ENCODE results near the gene CCDC190.
"Not testable (repeated sequence)": the region's sequence is repeated elsewhere in the genome, so short reads cannot be mapped to it uniquely, and the experiment has no call there.

Gene CCDC190

GRCh38 chr1:162899422-162900146, 38.6 kb upstream of the CCDC190 start:
- Histone ChIP-seq H3K27me3 (replicated peaks; ENCODE audit: control insufficient read depth, insufficient read depth, low read length) (no peaks in the 10 kb centered on the region), H3K36me3 (ENCODE audit: control insufficient read depth, insufficient read depth, low read length, severe bottlenecking) (no peaks in the 10 kb centered on the region), H3K9ac (ENCODE audit: low read length) (peak overlapping the region; percentile 0), H3K9me3 (ENCODE audit: control insufficient read depth, low read length) (no peaks in the 10 kb centered on the region), H3K4me1 (ENCODE audit: control insufficient read depth, insufficient read depth, low read length) (peaks cover 21% of the 10 kb centered on the region), H3K4me3 (ENCODE audit: low read length) (peak overlapping the region; percentile 0)
- DNase-seq (ENCODE audit: low read depth) = peak; percentile 63

DNA sequence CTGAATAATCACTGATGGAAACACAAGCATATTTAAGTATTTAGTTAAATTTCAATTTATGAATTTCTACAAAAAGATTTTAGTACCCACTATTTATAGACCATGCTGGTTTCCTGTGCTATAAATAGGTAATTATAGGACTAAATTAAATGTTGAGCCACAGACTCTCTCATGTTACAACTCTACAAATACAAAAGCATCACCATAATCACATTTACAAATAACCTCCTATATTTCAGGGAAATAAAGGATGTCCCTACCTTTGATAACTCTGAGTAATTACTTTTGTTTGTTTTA, 32.6 kb upstream of the CCDC190 start:
- H3K9ac ChIP-seq (ENCODE audit: low read length) = no peak overlapping the region
- peaks cover 14% of the 10 kb centered on the region for H3K4me1 ChIP-seq (ENCODE audit: control insufficient read depth, insufficient read depth, low read length)
- no peak for DNase-seq (ENCODE audit: low read depth)
- no peaks in the 10 kb centered on the region for H3K36me3 ChIP-seq (ENCODE audit: control insufficient read depth, insufficient read depth, low read length, severe bottlenecking)
- no peaks in the 10 kb centered on the region for H3K27me3 ChIP-seq (replicated peaks; ENCODE audit: control insufficient read depth, insufficient read depth, low read length)
- no peaks in the 10 kb centered on the region for H3K9me3 ChIP-seq (ENCODE audit: control insufficient read depth, low read length)
- no peak overlapping the region for H3K4me3 ChIP-seq (ENCODE audit: low read length)

GRCh38 chr1:162892906-162893611, 32.1 kb upstream of the CCDC190 start:
- H3K4me3 ChIP-seq (ENCODE audit: low read length) = peak overlapping the region; percentile 18
- H3K36me3 ChIP-seq (ENCODE audit: control insufficient read depth, insufficient read depth, low read length, severe bottlenecking) = no peaks in the 10 kb centered on the region
- no peaks in the 10 kb centered on the region for H3K27me3 ChIP-seq (replicated peaks; ENCODE audit: control insufficient read depth, insufficient read depth, low read length)
- H3K9me3 ChIP-seq (ENCODE audit: control insufficient read depth, low read length) = no peaks in the 10 kb centered on the region
- peaks cover 14% of the 10 kb centered on the region for H3K4me1 ChIP-seq (ENCODE audit: control insufficient read depth, insufficient read depth, low read length)
- DNase-seq (ENCODE audit: low read depth) = peak; percentile 46
- no peak overlapping the region for H3K9ac ChIP-seq (ENCODE audit: low read length)

GRCh38 chr1:162889989-162890388, 29.0 kb upstream of the CCDC190 start:
- H3K4me3 ChIP-seq (ENCODE audit: low read length) = no peak overlapping the region
- no peak for DNase-seq (ENCODE audit: low read depth)
- H3K9ac ChIP-seq (ENCODE audit: low read length) = no peak overlapping the region
- peaks cover 14% of the 10 kb centered on the region for H3K4me1 ChIP-seq (ENCODE audit: control insufficient read depth, insufficient read depth, low read length)
- H3K27me3 ChIP-seq (replicated peaks; ENCODE audit: control insufficient read depth, insufficient read depth, low read length) = no peaks in the 10 kb centered on the region
- no peaks in the 10 kb centered on the region for H3K9me3 ChIP-seq (ENCODE audit: control insufficient read depth, low read length)
- no peaks in the 10 kb centered on the region for H3K36me3 ChIP-seq (ENCODE audit: control insufficient read depth, insufficient read depth, low read length, severe bottlenecking)

DNA sequence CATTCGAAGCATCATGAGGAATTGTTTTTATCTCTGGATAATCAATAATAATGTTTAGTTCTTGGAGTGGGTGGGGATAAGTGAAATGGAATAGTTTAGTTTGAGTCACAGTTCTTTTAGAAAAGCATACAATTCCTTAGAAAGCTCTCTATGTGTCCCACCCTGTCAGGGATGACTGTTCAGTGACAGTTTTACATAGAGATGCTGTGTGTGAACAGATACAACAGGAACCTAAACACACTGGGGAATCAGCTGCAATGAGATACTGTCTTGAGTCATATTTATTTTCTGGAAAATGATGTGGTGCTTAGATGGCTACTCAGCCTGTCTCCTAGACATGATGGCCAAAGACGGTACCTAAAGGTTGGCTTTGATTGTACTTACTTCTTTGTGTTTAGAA, 25.7 kb upstream of the CCDC190 start:
- no peak overlapping the region for H3K4me3 ChIP-seq (ENCODE audit: low read length)
- H3K36me3 ChIP-seq (ENCODE audit: control insufficient read depth, insufficient read depth, low read length, severe bottlenecking) = no peaks in the 10 kb centered on the region
- H3K9ac ChIP-seq (ENCODE audit: low read length) = no peak overlapping the region
- no peaks in the 10 kb centered on the region for H3K27me3 ChIP-seq (replicated peaks; ENCODE audit: control insufficient read depth, insufficient read depth, low read length)
- no peaks in the 10 kb centered on the region for H3K9me3 ChIP-seq (ENCODE audit: control insufficient read depth, low read length)
- H3K4me1 ChIP-seq (ENCODE audit: control insufficient read depth, insufficient read depth, low read length) = peaks cover 10% of the 10 kb centered on the region
- no peak for DNase-seq (ENCODE audit: low read depth)

GRCh38 chr1:162885265-162885664, 24.3 kb upstream of the CCDC190 start:
- H3K9me3 ChIP-seq (ENCODE audit: control insufficient read depth, low read length) = no peaks in the 10 kb centered on the region
- no peaks in the 10 kb centered on the region for H3K36me3 ChIP-seq (ENCODE audit: control insufficient read depth, insufficient read depth, low read length, severe bottlenecking)
- no peaks in the 10 kb centered on the region for H3K27me3 ChIP-seq (replicated peaks; ENCODE audit: control insufficient read depth, insufficient read depth, low read length)
- no peak overlapping the region for H3K9ac ChIP-seq (ENCODE audit: low read length)
- peaks cover 10% of the 10 kb centered on the region for H3K4me1 ChIP-seq (ENCODE audit: control insufficient read depth, insufficient read depth, low read length)
- no peak for DNase-seq (ENCODE audit: low read depth)
- no peak overlapping the region for H3K4me3 ChIP-seq (ENCODE audit: low read length)

GRCh38 chr1:162884831-162885230, 23.9 kb upstream of the CCDC190 start:
- Histone ChIP-seq H3K9ac (ENCODE audit: low read length) (no peak overlapping the region), H3K36me3 (ENCODE audit: control insufficient read depth, insufficient read depth, low read length, severe bottlenecking) (no peaks in the 10 kb centered on the region), H3K9me3 (ENCODE audit: control insufficient read depth, low read length) (no peaks in the 10 kb centered on the region), H3K4me1 (ENCODE audit: control insufficient read depth, insufficient read depth, low read length) (peaks cover 10% of the 10 kb centered on the region), H3K27me3 (replicated peaks; ENCODE audit: control insufficient read depth, insufficient read depth, low read length) (no peaks in the 10 kb centered on the region), H3K4me3 (ENCODE audit: low read length) (no peak overlapping the region)
- no peak for DNase-seq (ENCODE audit: low read depth)

DNA sequence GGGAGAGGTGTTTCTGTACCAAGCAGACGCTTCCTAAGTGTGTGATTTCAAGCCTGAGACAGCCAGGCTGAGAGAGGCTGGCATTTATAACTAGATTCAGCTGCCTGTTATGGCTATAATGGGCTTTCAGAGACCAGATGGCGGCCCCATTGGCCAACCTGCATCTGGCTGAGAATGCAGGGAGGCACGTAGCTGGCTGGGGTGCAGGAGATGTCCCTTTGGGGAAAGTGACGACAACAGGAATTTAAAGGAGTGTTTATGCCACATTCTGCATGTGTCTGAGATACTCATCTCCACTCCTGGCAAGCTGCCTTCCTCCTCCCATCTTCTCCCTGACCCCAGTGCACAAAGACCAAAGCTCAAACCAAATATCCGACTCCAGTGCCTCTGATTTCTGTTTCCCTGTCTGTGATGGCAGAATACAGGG, 21.3 kb upstream of the CCDC190 start:
- Histone ChIP-seq H3K4me3 (ENCODE audit: low read length) (no peak overlapping the region), H3K27me3 (replicated peaks; ENCODE audit: control insufficient read depth, insufficient read depth, low read length) (no peaks in the 10 kb centered on the region), H3K9ac (ENCODE audit: low read length) (no peak overlapping the region), H3K4me1 (ENCODE audit: control insufficient read depth, insufficient read depth, low read length) (peaks cover 10% of the 10 kb centered on the region), H3K36me3 (ENCODE audit: control insufficient read depth, insufficient read depth, low read length, severe bottlenecking) (no peaks in the 10 kb centered on the region), H3K9me3 (ENCODE audit: control insufficient read depth, low read length) (no peaks in the 10 kb centered on the region)
- no peak for DNase-seq (ENCODE audit: low read depth)

DNA sequence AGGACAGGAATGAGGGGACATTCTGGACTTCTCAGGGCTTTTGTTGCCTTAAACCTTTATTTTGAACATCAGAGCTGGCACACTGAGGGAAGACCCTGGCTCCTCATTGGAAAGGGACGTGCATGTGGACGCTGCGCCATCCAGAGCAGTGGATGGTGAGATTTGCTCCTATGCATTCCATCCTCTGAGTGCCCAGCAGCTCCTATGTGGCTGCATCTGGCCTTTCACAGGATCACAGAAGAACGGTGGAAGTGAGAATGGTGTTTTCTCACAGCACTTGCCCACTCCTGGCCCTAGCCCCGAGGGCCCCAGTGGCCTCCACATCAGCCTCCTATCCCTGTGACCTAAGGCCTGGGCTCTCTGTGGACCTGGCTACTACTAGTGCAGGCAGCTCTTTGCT, 20.6 kb upstream of the CCDC190 start:
- no peaks in the 10 kb centered on the region for H3K36me3 ChIP-seq (ENCODE audit: control insufficient read depth, insufficient read depth, low read length, severe bottlenecking)
- peaks cover 10% of the 10 kb centered on the region for H3K4me1 ChIP-seq (ENCODE audit: control insufficient read depth, insufficient read depth, low read length)
- no peak overlapping the region for H3K4me3 ChIP-seq (ENCODE audit: low read length)
- H3K9ac ChIP-seq (ENCODE audit: low read length) = no peak overlapping the region
- H3K27me3 ChIP-seq (replicated peaks; ENCODE audit: control insufficient read depth, insufficient read depth, low read length) = no peaks in the 10 kb centered on the region
- no peaks in the 10 kb centered on the region for H3K9me3 ChIP-seq (ENCODE audit: control insufficient read depth, low read length)
- no peak for DNase-seq (ENCODE audit: low read depth)

- H3K9me3 ChIP-seq (ENCODE audit: control insufficient read depth, low read length); H3K4me3 ChIP-seq (ENCODE audit: low read length); H3K27me3 ChIP-seq (replicated peaks; ENCODE audit: control insufficient read depth, insufficient read depth, low read length); H3K4me1 ChIP-seq (ENCODE audit: control insufficient read depth, insufficient read depth, low read length); H3K9ac ChIP-seq (ENCODE audit: low read length); H3K36me3 ChIP-seq (ENCODE audit: control insufficient read depth, insufficient read depth, low read length, severe bottlenecking); DNase-seq (ENCODE audit: low read depth): not testable (repeated sequence)
These were observed 19.6 kb upstream of the CCDC190 start for GRCh38 chr1:162880617-162881016.

GRCh38 chr1:162878000-162878596, 17.1 kb upstream of the CCDC190 start:
- Histone ChIP-seq H3K4me1 (ENCODE audit: control insufficient read depth, insufficient read depth, low read length) (peaks cover 13% of the 10 kb centered on the region), H3K9ac (ENCODE audit: low read length) (no peak overlapping the region), H3K4me3 (ENCODE audit: low read length) (no peak overlapping the region), H3K36me3 (ENCODE audit: control insufficient read depth, insufficient read depth, low read length, severe bottlenecking) (no peaks in the 10 kb centered on the region), H3K27me3 (replicated peaks; ENCODE audit: control insufficient read depth, insufficient read depth, low read length) (no peaks in the 10 kb centered on the region), H3K9me3 (ENCODE audit: control insufficient read depth, low read length) (no peaks in the 10 kb centered on the region)
- peak; percentile 89 for DNase-seq (ENCODE audit: low read depth)
